GM19193 (cell line): ENCODE results near the gene NUDT8.

ENCODE experiments used
- POLR2A ChIP-seq: IDR thresholded peaks from 4 replicates; pipeline ENCODE4 v1.6.1; 2011; ENCODE audit not compliant: insufficient read depth, insufficient read length; ENCODE audit errors: extremely low read depth

NUDT8 gene

GRCh38 chr11:67586568-67587250 is 43.0 kb downstream of the NUDT8 start:
- no peak for TF ChIP-seq POLR2A

GRCh38 chr11:67585911-67586310 is 43.8 kb downstream of the NUDT8 start:
- TF ChIP-seq POLR2A, result no peak

DNA sequence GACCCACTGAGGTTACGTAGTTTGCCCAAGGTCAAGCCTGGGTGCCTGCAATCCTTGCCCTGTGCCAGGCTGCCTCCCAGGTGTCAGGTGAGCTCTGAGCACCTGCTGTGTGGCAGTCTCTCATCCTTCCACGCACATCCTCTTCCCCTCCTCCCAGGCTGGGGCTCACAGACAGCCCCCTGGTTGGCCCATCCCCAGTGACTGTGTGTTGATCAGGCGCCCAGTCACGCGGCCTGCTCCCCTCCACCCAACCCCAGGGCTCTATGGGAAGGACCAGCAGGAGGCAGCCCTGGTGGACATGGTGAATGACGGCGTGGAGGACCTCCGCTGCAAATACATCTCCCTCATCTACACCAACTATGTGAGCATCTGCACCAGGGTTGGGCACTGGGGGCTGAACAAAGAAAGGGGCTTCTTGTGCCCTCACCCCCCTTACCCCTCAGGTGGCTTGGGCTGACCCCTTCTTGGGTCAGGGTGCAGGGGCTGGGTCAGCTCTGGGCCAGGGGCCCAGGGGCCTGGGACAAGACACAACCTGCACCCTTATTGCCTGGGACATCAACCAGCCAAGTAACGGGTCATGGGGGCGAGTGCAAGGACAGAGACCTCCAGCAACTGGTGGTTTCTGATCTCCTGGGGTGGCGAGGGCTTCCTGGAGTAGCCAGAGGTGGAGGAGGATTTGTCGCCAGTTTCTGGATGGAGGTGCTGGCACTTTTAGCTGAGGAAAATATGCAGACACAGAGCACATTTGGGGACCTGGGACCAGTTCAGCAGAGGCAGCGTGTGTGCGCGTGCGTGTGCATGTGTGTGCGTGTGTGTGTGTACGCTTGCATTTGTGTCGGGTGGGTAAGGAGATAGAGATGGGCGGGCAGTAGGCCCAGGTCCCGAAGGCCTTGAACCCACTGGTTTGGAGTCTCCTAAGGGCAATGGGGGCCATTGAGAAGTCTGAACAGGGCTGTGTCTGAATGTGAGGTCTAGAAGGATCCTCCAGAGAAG is 44.6 kb downstream of the NUDT8 start:
- TF ChIP-seq POLR2A, result no peak

GRCh38 chr11:67584205-67584880 is 45.4 kb downstream of the NUDT8 start:
- no peak for TF ChIP-seq POLR2A

DNA sequence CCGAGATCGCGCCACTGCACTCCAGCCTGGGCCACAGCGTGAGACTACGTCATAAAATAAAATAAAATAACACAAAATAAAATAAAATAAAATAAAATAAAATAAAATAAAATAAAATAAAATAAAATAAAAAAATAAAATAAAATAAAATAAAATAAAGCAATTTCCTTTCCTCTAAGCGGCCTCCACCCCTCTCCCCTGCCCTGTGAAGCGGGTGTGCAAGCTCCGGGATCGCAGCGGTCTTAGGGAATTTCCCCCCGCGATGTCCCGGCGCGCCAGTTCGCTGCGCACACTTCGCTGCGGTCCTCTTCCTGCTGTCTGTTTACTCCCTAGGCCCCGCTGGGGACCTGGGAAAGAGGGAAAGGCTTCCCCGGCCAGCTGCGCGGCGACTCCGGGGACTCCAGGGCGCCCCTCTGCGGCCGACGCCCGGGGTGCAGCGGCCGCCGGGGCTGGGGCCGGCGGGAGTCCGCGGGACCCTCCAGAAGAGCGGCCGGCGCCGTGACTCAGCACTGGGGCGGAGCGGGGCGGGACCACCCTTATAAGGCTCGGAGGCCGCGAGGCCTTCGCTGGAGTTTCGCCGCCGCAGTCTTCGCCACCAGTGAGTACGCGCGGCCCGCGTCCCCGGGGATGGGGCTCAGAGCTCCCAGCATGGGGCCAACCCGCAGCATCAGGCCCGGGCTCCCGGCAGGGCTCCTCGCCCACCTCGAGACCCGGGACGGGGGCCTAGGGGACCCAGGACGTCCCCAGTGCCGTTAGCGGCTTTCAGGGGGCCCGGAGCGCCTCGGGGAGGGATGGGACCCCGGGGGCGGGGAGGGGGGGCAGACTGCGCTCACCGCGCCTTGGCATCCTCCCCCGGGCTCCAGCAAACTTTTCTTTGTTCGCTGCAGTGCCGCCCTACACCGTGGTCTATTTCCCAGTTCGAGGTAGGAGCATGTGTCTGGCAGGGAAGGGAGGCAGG is 46.2 kb downstream of the NUDT8 start, which contains the start of gene GSTP1:
Gene GSTP1 (plus strand): TSS at position 566 of the 958 bp plus-strand sequence. CDS start 32 bp downstream, at position 598.
- peak; percentile 98 for TF ChIP-seq POLR2A

DNA sequence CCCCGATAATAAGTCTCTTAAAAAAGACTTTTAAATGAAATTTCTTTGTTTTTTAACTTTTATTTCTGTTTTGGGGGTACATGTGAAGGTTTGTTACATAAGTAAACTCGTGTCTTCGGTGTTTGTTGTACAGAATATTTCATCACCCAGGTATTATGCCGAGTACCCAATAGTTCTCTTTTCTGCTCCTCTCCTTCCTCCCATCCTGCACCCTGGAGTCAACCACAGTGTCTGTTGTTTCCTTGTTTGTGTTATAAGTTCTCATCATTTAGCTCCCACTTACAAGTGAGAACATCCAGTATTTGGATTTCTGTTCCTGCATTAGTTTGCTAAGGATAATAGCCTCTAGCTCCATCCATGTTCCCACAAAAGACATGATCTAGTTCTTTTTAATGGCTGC is 47.7 kb downstream of the NUDT8 start:
- no peak for TF ChIP-seq POLR2A

DNA sequence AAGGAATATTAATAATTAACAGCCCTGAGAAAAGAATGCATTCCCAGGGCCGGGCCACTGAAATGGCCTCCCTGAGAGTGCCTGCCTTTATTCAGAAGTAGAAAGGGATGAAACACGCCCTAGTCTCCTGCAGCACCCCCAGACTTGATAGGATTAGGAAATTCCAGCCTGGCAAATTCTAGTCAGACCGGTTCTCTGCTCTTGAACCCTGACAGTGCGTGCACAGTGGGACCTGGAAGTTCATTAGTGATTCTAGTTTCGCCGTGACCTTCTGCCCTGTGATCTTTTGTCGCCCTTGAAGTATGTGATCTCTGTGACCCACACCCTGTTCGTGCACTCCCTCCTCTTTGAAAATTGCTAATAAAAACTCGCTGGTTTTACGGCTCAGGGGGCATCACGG is 48.3 kb downstream of the NUDT8 start:
- no peak for TF ChIP-seq POLR2A

DNA sequence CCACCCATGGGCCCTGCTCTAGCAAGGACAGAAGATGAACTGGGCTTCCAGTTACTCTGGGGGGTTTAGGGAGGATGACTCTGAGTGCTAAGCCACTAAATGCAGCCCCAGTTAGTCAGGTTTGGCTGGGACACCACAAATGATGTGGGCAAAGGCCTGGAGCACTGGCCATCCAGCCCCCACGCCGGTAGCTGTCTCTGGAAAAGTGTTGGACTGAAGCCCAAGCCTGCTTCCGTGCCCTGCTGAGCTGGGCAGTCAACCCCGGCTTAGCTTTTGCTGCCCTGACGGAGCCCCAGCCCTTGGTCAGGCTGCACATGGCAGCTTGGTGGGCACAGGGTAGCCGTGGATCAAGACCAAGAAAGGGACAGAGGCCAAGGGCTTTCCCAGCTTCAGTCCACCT is 51.8 kb downstream of the NUDT8 start:
- no peak for TF ChIP-seq POLR2A
